Measurements from ENCODE around the gene PIP.
"Not testable (repeated sequence)": the region's sequence is repeated elsewhere in the genome, so short reads cannot be mapped to it uniquely, and the experiment has no call there.

Gene PIP

GRCh38 chr7:143177374-143178119, 45.7 kb downstream of the PIP start:
- no peak for DNase-seq (ENCODE audit: low spot score)

- not testable (repeated sequence) for DNase-seq (ENCODE audit: low spot score)
Observed at GRCh38 chr7:143180771-143181170, 48.9 kb downstream of the PIP start.

DNA sequence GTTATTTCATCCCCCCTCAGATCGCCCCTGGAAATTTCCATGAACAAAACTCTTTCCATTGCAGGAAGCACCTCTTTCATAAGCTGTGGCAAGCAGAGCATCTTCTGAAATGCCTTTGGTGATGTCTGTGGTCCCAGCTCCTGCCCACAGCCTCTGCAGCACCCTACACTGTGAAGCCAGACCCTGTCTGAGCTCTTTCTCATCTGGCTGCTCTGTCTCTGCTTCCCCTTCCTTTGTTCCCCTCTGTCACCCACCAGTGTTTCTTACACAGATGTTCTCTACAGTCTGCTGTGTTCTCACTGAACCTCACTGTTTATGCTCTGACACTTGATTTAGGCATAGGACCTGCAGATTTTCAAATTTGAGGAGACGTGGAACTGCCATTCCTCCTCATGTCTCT, 49.5 kb downstream of the PIP start:
- no peak for DNase-seq (ENCODE audit: low spot score)

DNA sequence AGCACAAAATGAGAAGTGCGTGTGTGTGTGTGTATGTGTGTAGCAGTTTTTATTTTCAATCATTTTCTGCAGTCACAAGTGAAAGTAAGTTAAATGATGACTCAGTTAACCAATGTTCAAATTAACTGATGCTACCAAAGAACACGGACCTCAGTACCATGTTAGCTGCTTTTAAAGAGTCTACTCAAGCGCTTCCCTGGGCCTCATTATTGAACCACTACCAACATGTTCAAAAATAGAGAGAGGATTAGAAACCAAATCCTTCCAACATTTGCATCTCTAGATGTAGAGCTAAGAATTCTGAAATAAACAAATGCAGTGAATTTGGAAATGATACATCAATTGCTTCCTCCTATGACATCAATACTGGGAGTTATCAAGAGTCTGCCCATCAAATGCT, 51.1 kb downstream of the PIP start, which contains the start of gene TAS2R39:
Gene TAS2R39, plus strand, starts transcription at position 396 of the 400 bp plus-strand sequence. Its CDS starts 0 bp downstream, at position 396.
- DNase-seq (ENCODE audit: low spot score) = no peak

DNA sequence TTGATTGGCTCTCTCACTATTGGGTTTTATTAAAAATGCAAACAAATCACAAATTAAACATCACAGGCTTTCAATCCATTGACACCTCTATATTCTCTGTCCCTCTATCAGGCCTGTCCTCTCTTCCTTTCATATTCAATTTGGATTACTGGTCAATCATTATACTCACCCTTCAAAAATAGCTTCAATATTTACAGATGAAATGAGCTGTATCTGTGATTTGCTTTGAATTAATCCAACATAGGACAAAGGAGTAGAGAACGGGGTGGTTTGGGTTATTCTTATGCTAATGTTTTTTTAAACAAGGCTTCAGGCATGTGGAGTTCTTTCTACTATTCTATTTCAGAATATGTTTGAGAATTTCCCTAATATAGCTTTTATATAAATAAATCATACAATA, 53.7 kb downstream of the PIP start:
- no peak for DNase-seq (ENCODE audit: low spot score)

- no peak for DNase-seq (ENCODE audit: low spot score)
Observed at GRCh38 chr7:143188994-143189393, 57.1 kb downstream of the PIP start.
